ENCODE results near the gene GLCCI1.

Gene GLCCI1

GRCh38 chr7:7957513-7957912 lies 11.1 kb upstream of the GLCCI1 start:
- no peak for DNase-seq (ENCODE audit: low read depth, low spot score)
- H3K4me3 ChIP-seq (ENCODE audit: low read length): no peak overlapping the region

- DNase-seq (ENCODE audit: low read depth, low spot score): no peak
Observed at GRCh38 chr7:7959979-7960670, 8.5 kb upstream of the GLCCI1 start.

GRCh38 chr7:7962851-7963250 lies 5.7 kb upstream of the GLCCI1 start:
- no peak for DNase-seq (ENCODE audit: low read depth, low spot score)
- H3K4me3 ChIP-seq (ENCODE audit: low read length): no peak overlapping the region

More at GRCh38 chr7:7959979-7960670, 8.5 kb upstream of the GLCCI1 start:
- H3K4me3 ChIP-seq (ENCODE audit: low read length): no peak overlapping the region

- no peak for DNase-seq (ENCODE audit: low read depth, low spot score)
- H3K4me3 ChIP-seq (ENCODE audit: low read length): no peak overlapping the region
Observed at GRCh38 chr7:7964250-7964649, 4.3 kb upstream of the GLCCI1 start.

- H3K4me3 ChIP-seq (ENCODE audit: low read length): no peak overlapping the region
- peak; percentile 63 for DNase-seq (ENCODE audit: low read depth, low spot score)
Observed at GRCh38 chr7:7964691-7965090, 3.9 kb upstream of the GLCCI1 start.

GRCh38 chr7:7965301-7965700 lies 3.3 kb upstream of the GLCCI1 start:
- no peak overlapping the region for H3K4me3 ChIP-seq (ENCODE audit: low read length)
- DNase-seq (ENCODE audit: low read depth, low spot score): no peak

GRCh38 chr7:7966141-7966734 lies 2.4 kb upstream of the GLCCI1 start:
- H3K4me3 ChIP-seq (ENCODE audit: low read length): no peak overlapping the region

GRCh38 chr7:7967886-7968543 lies 581 bp upstream of the GLCCI1 start:
- no peak for DNase-seq (ENCODE audit: low read depth, low spot score)
- H3K4me3 ChIP-seq (ENCODE audit: low read length): peak overlapping the region; percentile 74

More at GRCh38 chr7:7966141-7966734, 2.4 kb upstream of the GLCCI1 start:
- DNase-seq (ENCODE audit: low read depth, low spot score): no peak

- DNase-seq (ENCODE audit: low read depth, low spot score): no peak
Observed at GRCh38 chr7:7969306-7970236, 975 bp downstream of the GLCCI1 start.

GRCh38 chr7:7970237-7970530 lies 1.6 kb downstream of the GLCCI1 start:
- peak overlapping the region; percentile 66 for H3K4me3 ChIP-seq (ENCODE audit: low read length)
- DNase-seq (ENCODE audit: low read depth, low spot score): no peak

More at GRCh38 chr7:7969306-7970236, 975 bp downstream of the GLCCI1 start:
- peak overlapping the region; percentile 66 for H3K4me3 ChIP-seq (ENCODE audit: low read length)

GRCh38 chr7:7970531-7971307 lies 2.1 kb downstream of the GLCCI1 start:
- no peak overlapping the region; the same call in 1 of the 2 replicates for H3K4me3 ChIP-seq (ENCODE audit: low read length)
- no peak for DNase-seq (ENCODE audit: low read depth, low spot score)

- no peak for DNase-seq (ENCODE audit: low read depth, low spot score)
- H3K4me3 ChIP-seq (ENCODE audit: low read length): no peak overlapping the region
Observed at GRCh38 chr7:7971308-7972040, 2.9 kb downstream of the GLCCI1 start.

- H3K4me3 ChIP-seq (ENCODE audit: low read length): no peak overlapping the region
- DNase-seq (ENCODE audit: low read depth, low spot score): no peak
Observed at GRCh38 chr7:7972128-7972527, 3.5 kb downstream of the GLCCI1 start.

- DNase-seq (ENCODE audit: low read depth, low spot score): no peak
Observed at GRCh38 chr7:7972922-7973594, 4.5 kb downstream of the GLCCI1 start.

GRCh38 chr7:7976677-7977076 lies 8.1 kb downstream of the GLCCI1 start:
- DNase-seq (ENCODE audit: low read depth, low spot score): no peak
- H3K4me3 ChIP-seq (ENCODE audit: low read length): no peak overlapping the region

More at GRCh38 chr7:7972922-7973594, 4.5 kb downstream of the GLCCI1 start:
- no peak overlapping the region for H3K4me3 ChIP-seq (ENCODE audit: low read length)

GRCh38 chr7:7977774-7978173 lies 9.2 kb downstream of the GLCCI1 start:
- H3K4me3 ChIP-seq (ENCODE audit: low read length): no peak overlapping the region
- DNase-seq (ENCODE audit: low read depth, low spot score): no peak

- H3K4me3 ChIP-seq (ENCODE audit: low read length): no peak overlapping the region
Observed at GRCh38 chr7:7978860-7979259, 10.3 kb downstream of the GLCCI1 start.

GRCh38 chr7:7979558-7979957 lies 11.0 kb downstream of the GLCCI1 start:
- DNase-seq (ENCODE audit: low read depth, low spot score): no peak
- H3K4me3 ChIP-seq (ENCODE audit: low read length): no peak overlapping the region

More at GRCh38 chr7:7978860-7979259, 10.3 kb downstream of the GLCCI1 start:
- DNase-seq (ENCODE audit: low read depth, low spot score): no peak

All from Jurkat, Clone E6-1 (cell line).